ELR (cell line): Measurements from ENCODE around the gene SKA1.
A peak's percentile ranks its signal among the peaks of the same experiment; 100 is the strongest.
"Not testable (repeated sequence)": the region's sequence is repeated elsewhere in the genome, so short reads cannot be mapped to it uniquely, and the experiment has no call there.

Experiments
- DNase-seq: peaks from one replicate; pipeline ENCODE4 v3.0.0-alpha.2; 2015; ENCODE audit warnings: low read depth

Gene SKA1

GRCh38 chr18:50396005-50396660, 21.3 kb downstream of the SKA1 start:
- no peak for DNase-seq

- no peak for DNase-seq
Observed at GRCh38 chr18:50397023-50397422, 22.2 kb downstream of the SKA1 start.

DNA sequence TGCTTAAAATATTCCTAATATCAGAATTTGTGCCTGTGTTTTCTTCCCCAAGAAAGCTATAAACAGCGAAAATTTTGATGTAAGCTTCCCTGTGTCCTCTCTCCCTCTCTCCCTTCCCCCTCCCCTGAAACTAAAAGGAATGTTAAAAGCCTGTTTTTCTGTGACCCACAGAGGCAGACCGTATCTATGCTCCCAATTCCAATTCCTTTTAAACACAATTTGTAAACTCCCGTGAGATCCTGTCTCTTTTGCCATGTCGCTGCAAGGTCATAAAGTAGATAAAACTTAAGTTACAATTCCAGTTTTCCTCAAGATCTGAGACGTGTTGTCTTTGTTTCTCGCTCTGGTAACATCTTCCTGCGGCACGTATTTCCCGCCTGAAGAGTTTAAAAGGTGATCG, 23.3 kb downstream of the SKA1 start:
- no peak for DNase-seq

DNA sequence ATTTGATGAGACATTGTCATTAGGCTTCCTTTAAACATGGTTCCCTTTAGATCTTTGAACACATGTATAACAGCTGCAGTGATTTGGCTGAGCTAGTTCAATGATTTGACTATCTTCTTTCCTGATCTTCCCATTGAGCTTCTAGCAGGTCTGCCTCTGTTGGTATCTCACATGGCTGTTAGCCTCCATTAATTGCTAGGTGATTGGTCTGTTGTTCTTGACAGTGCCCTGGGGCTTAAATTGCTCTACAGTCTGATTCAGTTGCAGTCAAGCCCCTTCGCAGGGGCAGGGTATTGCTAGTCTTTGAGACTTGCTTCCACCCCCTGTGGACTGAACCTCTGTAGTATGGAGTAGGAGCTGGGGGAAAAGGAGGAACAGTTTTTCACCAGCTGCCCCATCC, 24.1 kb downstream of the SKA1 start:
- DNase-seq = no peak

DNA sequence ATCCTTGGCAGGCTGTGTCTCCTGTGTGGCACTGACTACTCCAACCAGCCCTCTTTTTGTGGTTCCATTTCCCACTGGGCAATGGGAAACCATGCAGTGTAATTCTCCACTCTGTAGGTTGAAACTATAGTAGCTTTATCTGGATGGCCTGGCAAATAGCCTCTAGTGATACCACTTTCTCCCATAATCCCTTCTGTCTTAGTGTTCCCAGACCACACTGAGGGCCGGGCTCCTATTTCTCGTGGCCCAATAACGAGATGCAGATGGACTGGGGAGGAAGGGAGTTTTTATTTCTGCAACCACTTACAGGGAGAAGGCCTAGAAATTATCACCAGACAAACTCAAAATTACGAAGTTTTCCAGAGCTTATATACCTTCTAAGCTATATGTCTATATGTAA, 24.7 kb downstream of the SKA1 start:
- DNase-seq = no peak

DNA sequence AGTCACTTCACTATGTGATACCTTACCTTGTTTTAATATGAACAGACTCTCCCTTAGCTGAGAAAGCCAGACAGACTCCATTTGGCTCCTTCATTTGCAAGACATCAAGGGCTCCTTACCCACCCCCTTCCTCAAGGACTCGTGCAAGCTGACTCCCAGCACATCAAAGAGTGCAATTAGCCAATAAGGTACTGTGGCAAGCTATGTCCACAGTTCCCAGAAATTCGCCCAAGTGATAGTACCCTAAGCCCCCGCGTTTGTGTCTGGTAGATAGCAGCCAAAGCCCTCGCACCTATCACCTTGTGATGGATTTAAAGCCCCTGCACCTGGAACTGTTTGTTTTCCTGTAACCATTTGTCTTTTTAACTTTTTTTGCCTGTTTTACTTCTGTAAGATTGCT, 25.6 kb downstream of the SKA1 start:
- not testable (repeated sequence) for DNase-seq

DNA sequence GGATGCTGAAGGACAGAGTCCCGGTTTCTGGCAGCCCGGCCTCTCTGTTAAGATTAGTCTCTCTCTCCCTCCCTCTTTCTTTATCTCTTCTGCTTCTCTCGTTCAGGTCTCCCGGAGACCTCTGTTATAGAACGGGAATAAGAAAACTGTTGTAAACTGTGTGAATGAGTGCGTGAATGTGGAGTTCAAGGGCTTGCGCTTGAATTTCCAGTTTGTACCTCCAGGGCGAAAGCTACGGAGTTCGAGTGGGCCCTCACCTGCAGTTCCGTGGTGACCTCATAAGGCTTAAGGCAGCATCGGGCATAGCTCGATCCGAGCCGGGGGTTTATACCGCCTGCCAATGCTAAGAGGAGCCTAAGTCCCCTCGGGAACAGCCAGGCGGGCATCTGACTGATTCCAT, 26.4 kb downstream of the SKA1 start:
- no peak for DNase-seq

GRCh38 chr18:50401888-50402287, 27.0 kb downstream of the SKA1 start:
- DNase-seq = peak; percentile 25

GRCh38 chr18:50404752-50405581, 30.1 kb downstream of the SKA1 start:
- DNase-seq = not testable (repeated sequence)

DNA sequence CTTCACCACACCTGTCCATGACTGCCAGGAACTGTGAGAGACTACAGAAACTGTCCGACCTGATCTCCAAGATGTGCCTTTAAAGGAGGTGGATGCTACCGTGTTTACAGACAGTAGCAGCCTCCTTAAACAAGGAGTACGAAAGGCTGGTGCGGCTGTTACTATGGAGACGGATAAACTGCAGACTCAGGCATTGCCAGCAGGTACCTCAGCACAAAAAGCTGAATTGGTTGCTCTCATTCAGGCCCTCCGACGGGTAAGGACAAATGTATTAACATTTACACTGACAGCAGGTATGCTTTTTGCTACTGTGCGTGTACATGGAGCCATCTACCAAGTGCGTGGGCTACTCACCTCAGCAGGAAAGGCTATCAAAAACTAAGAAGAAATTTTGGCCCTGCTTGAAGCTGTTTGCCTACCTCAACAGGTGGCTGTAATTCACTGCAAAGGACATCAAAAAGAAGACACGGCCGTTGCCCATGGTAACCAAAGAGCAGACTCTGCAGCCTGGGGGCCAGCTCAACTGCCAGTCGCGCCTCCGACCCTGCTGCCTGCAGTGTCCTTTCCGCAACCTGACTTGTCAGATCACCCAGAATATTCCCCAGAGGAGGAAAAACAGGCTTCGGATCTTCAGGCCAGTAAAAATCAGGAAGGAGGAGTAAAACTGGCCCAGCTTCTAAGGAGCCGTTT, 30.9 kb downstream of the SKA1 start:
- no peak for DNase-seq

DNA sequence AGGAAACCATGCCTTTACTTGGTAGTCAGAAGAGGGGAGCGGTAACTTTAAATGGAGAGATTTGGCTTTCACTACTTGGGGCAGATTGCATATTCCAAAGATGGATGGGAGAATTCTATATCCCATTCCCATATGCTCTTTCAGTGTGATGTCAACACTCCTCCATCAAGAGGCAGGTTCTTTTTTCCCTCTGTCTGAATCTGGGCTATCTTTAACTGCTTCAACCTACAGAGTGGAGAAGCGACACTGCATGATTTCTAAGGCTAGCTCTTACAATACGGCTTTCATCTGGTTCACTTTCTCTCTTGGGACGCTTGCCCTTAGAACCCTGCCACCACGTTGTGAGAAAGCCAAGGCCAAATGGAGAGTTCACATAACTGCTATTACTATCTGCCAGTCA, 34.4 kb downstream of the SKA1 start:
- DNase-seq = no peak

DNA sequence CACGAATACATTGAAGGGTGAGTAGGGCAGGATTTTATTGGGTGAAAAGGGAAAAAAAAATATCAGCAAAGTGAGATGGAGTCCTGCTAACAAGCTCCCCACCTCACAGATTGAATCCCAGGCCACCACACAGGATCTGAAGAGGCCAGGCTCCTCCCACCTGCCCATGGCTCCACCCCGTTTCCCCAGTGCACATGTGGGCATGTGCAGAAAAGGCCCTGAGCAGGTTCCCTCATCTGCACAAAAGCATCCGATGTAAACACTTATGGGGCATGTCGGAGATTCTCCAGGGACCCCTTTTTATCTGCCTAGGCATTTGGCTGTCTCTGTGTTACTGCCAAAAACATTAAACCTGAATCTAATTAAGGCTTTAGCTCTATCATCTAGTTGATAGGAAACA, 35.2 kb downstream of the SKA1 start:
- DNase-seq = no peak

- peak; percentile 20 for DNase-seq
Observed at GRCh38 chr18:50410894-50411293, 36.0 kb downstream of the SKA1 start.

GRCh38 chr18:50416832-50417231, 42.0 kb downstream of the SKA1 start:
- not testable (repeated sequence) for DNase-seq

DNA sequence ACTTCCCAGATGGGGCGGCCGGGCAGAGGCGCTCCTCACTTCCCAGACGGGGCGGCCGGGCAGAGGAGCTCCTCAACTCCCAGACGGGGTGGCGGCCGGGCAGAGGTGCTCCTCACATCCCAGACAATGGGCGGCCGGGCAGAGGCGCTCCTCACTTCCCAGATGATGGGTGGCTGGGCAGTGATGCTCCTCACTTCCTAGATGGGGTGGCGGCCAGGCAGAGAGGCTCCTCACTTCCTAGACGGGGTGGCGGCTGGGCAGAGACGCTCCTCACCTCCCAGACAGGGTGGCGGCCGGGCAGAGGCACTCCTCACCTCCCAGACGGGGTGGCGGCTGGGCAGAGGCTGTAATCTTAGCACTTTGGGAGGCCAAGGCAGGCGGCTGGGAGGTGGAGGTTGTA, 42.9 kb downstream of the SKA1 start:
- not testable (repeated sequence) for DNase-seq

- no peak for DNase-seq
Observed at GRCh38 chr18:50418650-50419049, 43.8 kb downstream of the SKA1 start.

DNA sequence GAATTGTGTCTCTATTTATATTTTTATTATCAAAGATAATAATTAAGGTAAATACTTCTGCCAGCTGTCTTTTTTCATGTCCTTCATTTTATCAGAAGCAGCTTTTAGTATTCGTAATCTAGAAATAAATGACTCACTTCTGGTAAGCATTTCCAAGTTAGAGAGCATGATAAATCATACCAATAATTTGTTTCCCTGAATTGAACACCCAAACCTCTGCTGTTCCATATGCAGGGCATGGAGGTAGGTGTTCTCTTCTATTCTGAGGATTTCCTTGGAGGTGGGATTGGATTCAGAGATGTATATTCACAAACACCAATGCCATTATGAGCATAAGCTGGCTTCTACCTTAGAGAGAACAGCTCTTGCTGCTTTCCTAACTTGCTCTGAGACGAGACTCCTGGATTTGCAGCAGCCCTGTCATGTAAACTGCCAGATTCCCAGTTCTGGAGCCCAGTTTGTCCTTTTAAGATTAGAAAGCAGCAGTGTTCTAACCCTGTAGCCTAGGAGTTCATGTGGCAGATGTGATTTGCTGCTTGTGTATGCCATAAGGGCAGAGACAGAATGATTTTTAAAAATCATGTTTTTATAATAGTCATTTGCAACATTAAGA, 47.5 kb downstream of the SKA1 start:
- no peak for DNase-seq

DNA sequence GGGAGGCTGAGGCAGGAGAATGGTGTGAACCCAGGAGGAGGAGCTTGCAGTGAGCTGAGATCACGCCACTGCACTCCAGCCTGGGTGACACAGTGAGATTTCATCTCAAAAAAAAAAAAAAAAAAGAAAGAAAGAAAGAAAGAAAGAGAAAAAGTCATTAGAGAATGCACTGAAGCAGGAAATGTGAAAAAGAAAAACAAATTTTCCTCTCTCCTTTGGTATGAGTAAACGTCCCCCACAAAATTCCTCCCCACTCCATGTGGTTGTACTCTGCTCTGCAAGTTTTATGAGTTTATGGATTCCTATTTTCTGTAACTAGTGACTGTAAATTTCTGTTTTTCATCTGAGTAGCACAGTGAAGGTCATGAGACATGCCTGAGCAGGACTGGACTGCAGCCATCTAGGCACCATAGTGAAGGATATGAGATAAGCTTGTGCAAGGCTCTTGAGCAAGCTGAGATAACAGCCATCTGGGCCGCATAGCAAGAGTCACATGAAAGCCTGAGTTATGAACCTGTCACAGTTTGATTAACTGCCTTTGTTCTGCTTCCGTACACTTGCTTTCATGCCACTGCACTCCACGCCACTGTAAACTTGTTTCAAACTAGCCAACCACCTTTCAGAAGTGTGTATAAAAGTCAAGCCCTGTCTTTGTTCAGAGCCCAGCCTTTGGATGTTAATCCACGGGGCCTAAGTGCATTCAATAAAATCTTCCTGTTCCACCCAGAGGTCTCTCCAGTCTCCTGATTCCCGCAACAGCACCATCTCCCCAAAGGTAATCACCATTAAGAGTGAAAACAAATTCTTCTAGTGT, 50.2 kb downstream of the SKA1 start:
- DNase-seq = no peak

- DNase-seq = no peak
Observed at GRCh38 chr18:50427896-50428295, 53.0 kb downstream of the SKA1 start.

- DNase-seq = no peak
Observed at GRCh38 chr18:50428531-50429206, 53.8 kb downstream of the SKA1 start.
